Neuronal stem cell (in vitro differentiated cells): ENCODE data around the gene DNAH17.

Experiments
- DNase-seq: peaks from one replicate; pipeline ENCODE4 v3.0.0-alpha.2; 2013; ENCODE audit warnings: low spot score
- H2AFZ ChIP-seq: one replicate; pipeline ENCODE4 v1.6.1; 2013; ENCODE audit warnings: mild to moderate bottlenecking, low read length, inconsistent platforms
- H2AK5ac ChIP-seq: 2 replicates; pipeline ENCODE4 v1.6.1; 2013; ENCODE audit warnings: low read depth, mild to moderate bottlenecking, inconsistent platforms, low read length, moderate library complexity, mixed read lengths
- H2BK120ac ChIP-seq: 2 replicates; pipeline ENCODE4 v1.6.1; 2013; ENCODE audit warnings: low read depth, mild to moderate bottlenecking, inconsistent platforms, low read length, moderate library complexity, mixed read lengths
- H2BK12ac ChIP-seq: one replicate; pipeline ENCODE4 v1.6.1; 2013; ENCODE audit warnings: low read length, inconsistent platforms
- H2BK15ac ChIP-seq: 2 replicates; pipeline ENCODE4 v1.6.1; 2013; ENCODE audit warnings: mild to moderate bottlenecking, low read length, inconsistent platforms, mixed read lengths
- H2BK5ac ChIP-seq: one replicate; pipeline ENCODE4 v1.6.1; 2013; ENCODE audit warnings: inconsistent platforms, mild to moderate bottlenecking, low read length, moderate library complexity
- H3K14ac ChIP-seq: one replicate; pipeline ENCODE4 v1.6.1; 2013; ENCODE audit warnings: low read length, inconsistent platforms
- H3K18ac ChIP-seq: 2 replicates; pipeline ENCODE4 v1.6.1; 2013; ENCODE audit warnings: low read length, inconsistent platforms
- H3K23ac ChIP-seq: 2 replicates; pipeline ENCODE4 v1.6.1; 2013; ENCODE audit warnings: low read depth, mild to moderate bottlenecking, mixed read lengths, low read length, inconsistent platforms; ENCODE audit not compliant: poor library complexity
- H3K27ac ChIP-seq: replicated peaks from 3 replicates; pipeline ENCODE4 v1.5.1; 2013; ENCODE audit warnings: low read length, inconsistent platforms
- H3K27me3 ChIP-seq, 3 experiments: 2 replicates each; pipeline ENCODE4 v1.6.1; 2013; ENCODE audit warnings: low read length in 3 of 3, mild to moderate bottlenecking in 2 of 3, inconsistent platforms in 1 of 3, low read depth in 1 of 3, mixed read lengths in 1 of 3, moderate library complexity in 1 of 3; ENCODE audit not compliant: control insufficient read depth in 3 of 3, insufficient read depth in 3 of 3
- H3K36me3 ChIP-seq, 2 donors: replicated peaks in 1 of 2; 2 replicates each; pipeline ENCODE4 v1.6.1; 2013; ENCODE audit warnings: low read length in 2 of 2; ENCODE audit not compliant: control insufficient read depth in 2 of 2, insufficient read depth in 2 of 2
- H3K4ac ChIP-seq: 2 replicates; pipeline ENCODE4 v1.6.1; 2013; ENCODE audit warnings: inconsistent platforms, mild to moderate bottlenecking, low read length, moderate library complexity
- H3K4me1 ChIP-seq, 2 donors: 1 replicate in 1 of 2; 2 replicates in 1 of 2; pipeline ENCODE4 v1.6.1; 2013; ENCODE audit warnings: low read length in 2 of 2, low read depth in 1 of 2; ENCODE audit not compliant: control insufficient read depth in 2 of 2, insufficient read depth in 1 of 2
- H3K4me2 ChIP-seq: one replicate; pipeline ENCODE4 v1.6.1; 2013; ENCODE audit warnings: mild to moderate bottlenecking, low read length, inconsistent platforms; ENCODE audit not compliant: insufficient read depth, poor library complexity, severe bottlenecking
- H3K4me3 ChIP-seq, 2 donors: 2 replicates each; pipeline ENCODE4 v1.5.1; 2013; ENCODE audit warnings: low read length in 2 of 2, mild to moderate bottlenecking in 2 of 2, inconsistent platforms in 1 of 2, moderate library complexity in 1 of 2
- H3K79me1 ChIP-seq: one replicate; pipeline ENCODE4 v1.6.1; 2013; ENCODE audit warnings: low read depth, mild to moderate bottlenecking, inconsistent platforms, low read length, moderate library complexity
- H3K9ac ChIP-seq: one replicate; pipeline ENCODE4 v1.6.1; 2013; ENCODE audit warnings: mild to moderate bottlenecking, low read depth, low read length, inconsistent platforms; ENCODE audit not compliant: poor library complexity
- H3K9me3 ChIP-seq, 2 donors: replicated peaks in 1 of 2; 2 replicates each; pipeline versions ENCODE3 to v1.6.1; 2013; ENCODE audit warnings: low read length in 2 of 2, mild to moderate bottlenecking in 2 of 2, inconsistent platforms in 1 of 2, low read depth in 1 of 2, mixed read lengths in 1 of 2, moderate library complexity in 1 of 2; ENCODE audit not compliant: control insufficient read depth in 2 of 2, insufficient read depth in 1 of 2
- H4K8ac ChIP-seq: one replicate; pipeline ENCODE4 v1.6.1; 2013; ENCODE audit warnings: low read depth, mild to moderate bottlenecking, inconsistent platforms, low read length, moderate library complexity
- H4K91ac ChIP-seq: one replicate; pipeline ENCODE4 v1.6.1; 2013; ENCODE audit warnings: low read length, low read depth, mild to moderate bottlenecking, inconsistent platforms; ENCODE audit not compliant: poor library complexity
- WGBS, 2 donors: extraction: QIAGEN DNeasy Blood & Tissue Kit; methylation state at CpG; one replicate each; pipeline ENCODE4 v1.1.7; 2013; ENCODE audit warnings: missing lambda C conversion rate in 2 of 2, mixed read lengths in 1 of 2; ENCODE audit not compliant: insufficient read length in 2 of 2, insufficient replicate concordance in 1 of 2; ENCODE audit errors: extremely low coverage in 2 of 2; 5-methylcytosine and 5-hydroxymethylcytosine counted together

DNAH17 gene

GRCh38 chr17:78406920-78407319 lies 170.3 kb downstream of the DNAH17 start:
- H3K4me2 ChIP-seq = no peak overlapping the region
- no peak overlapping the region for H3K23ac ChIP-seq
- H3K9ac ChIP-seq = peak overlapping the region; percentile 70
- H2AFZ ChIP-seq = no peak overlapping the region
- peaks cover 0 to 1% of the 10 kb centered on the region in 2 donors for H3K4me1 ChIP-seq
- no peak overlapping the region for H4K91ac ChIP-seq
- no peak overlapping the region for H2AK5ac ChIP-seq
- H3K27me3 ChIP-seq = no peaks in the 10 kb centered on the region
- no peaks in the 10 kb centered on the region for H3K9me3 ChIP-seq
- H3K4me3 ChIP-seq = no peak overlapping the region
- no CpG with 5 or more reads among the region's 8 CpGs for WGBS, 2 donors
- no peak overlapping the region for H3K4ac ChIP-seq
- no peak overlapping the region for H2BK120ac ChIP-seq
- no peak overlapping the region for H3K18ac ChIP-seq
- no peak overlapping the region for H2BK5ac ChIP-seq
- no peak overlapping the region for H3K27ac ChIP-seq
- H3K36me3 ChIP-seq = peaks cover 46 to 82% of the 10 kb centered on the region in 2 donors
- no peak overlapping the region for H2BK12ac ChIP-seq
- H2BK15ac ChIP-seq = no peak overlapping the region
- no peak overlapping the region for H3K14ac ChIP-seq
- peaks cover 34% of the 10 kb centered on the region for H3K79me1 ChIP-seq
- H4K8ac ChIP-seq = no peak overlapping the region
- no peak for DNase-seq

DNA sequence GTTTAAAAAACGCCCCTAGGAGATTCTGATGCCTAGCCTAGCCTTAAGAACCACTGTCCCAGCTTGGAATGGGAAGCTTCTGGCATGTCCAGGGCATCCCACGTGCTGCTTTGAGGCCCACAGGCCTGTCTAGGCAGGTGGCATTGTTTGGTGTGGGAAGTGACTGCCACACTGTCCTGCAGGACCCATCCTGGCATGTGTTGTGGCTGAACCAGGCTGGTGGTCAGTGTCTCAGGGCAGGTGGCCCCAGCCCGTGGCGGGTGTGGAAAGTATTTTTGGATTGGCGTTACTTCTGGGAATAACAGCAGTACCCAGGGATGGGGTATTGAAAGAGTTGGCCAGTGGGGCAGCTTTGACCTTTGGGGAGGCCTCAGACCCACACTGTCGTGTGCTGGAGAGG lies 170.8 kb downstream of the DNAH17 start:
- Histone ChIP-seq H2BK5ac (no peak overlapping the region), H3K36me3 (peaks cover 50 to 85% of the 10 kb centered on the region in 2 donors), H3K9ac (no peak overlapping the region), H2AK5ac (no peak overlapping the region), H3K9me3 (no peaks in the 10 kb centered on the region), H2BK120ac (no peak overlapping the region), H2BK12ac (no peak overlapping the region), H3K27ac (no peak overlapping the region), H3K79me1 (peaks cover 34% of the 10 kb centered on the region), H3K23ac (no peak overlapping the region), H2AFZ (no peak overlapping the region), H3K18ac (peak overlapping the region; percentile 13), H4K8ac (peak overlapping the region; percentile 65), H2BK15ac (no peak overlapping the region), H3K27me3 (no peaks in the 10 kb centered on the region), H3K4ac (no peak overlapping the region), H4K91ac (no peak overlapping the region), H3K4me3 (no peak overlapping the region), H3K4me2 (no peak overlapping the region), H3K4me1 (peaks cover 0 to 1% of the 10 kb centered on the region in 2 donors), H3K14ac (no peak overlapping the region)
- no peak for DNase-seq
- no CpG with 5 or more reads among the region's 6 CpGs for WGBS, 2 donors

GRCh38 chr17:78403822-78404221 lies 173.4 kb downstream of the DNAH17 start:
- Histone ChIP-seq H3K4me3 (no peak overlapping the region), H4K8ac (no peak overlapping the region), H3K4ac (no peak overlapping the region), H3K18ac (no peak overlapping the region), H3K4me1 (no peaks in the 10 kb centered on the region), H2BK5ac (no peak overlapping the region), H2BK15ac (no peak overlapping the region), H3K9me3 (no peaks in the 10 kb centered on the region), H2BK120ac (no peak overlapping the region), H2BK12ac (no peak overlapping the region), H3K27ac (no peak overlapping the region), H3K79me1 (peaks cover 33% of the 10 kb centered on the region), H3K14ac (peak overlapping the region; percentile 21), H2AFZ (no peak overlapping the region), H3K27me3 (no peaks in the 10 kb centered on the region), H2AK5ac (no peak overlapping the region), H3K9ac (peak overlapping the region; percentile 44), H3K23ac (peak overlapping the region; percentile 65), H3K36me3 (peaks cover 67 to 96% of the 10 kb centered on the region in 2 donors), H4K91ac (no peak overlapping the region), H3K4me2 (no peak overlapping the region)
- no peak for DNase-seq
- WGBS, 2 donors = no CpG with 5 or more reads among the region's 14 CpGs

DNA sequence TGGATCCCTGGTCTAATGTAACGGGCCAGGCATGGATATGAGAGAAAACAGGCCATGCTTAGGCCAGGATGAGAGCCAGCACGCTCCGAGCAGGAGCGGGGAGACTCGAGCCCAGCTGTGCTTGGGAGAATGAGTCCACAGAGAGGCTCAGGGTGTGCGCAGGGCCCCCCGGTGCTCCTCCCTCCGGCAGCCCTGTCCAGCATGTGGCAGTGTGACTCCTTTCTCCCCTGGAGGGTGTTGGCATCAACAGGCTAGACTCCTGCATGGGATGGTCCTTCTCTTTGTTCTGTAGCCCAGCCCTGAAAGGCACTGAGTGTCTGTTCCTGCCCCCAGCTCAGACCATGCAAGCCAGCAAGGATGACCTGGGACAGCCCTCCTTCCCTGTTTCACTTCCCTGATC lies 175.3 kb downstream of the DNAH17 start:
- no peak overlapping the region for H2BK15ac ChIP-seq
- H3K27ac ChIP-seq = no peak overlapping the region
- no peak overlapping the region for H4K91ac ChIP-seq
- H3K18ac ChIP-seq = no peak overlapping the region
- H4K8ac ChIP-seq = no peak overlapping the region
- H3K4ac ChIP-seq = no peak overlapping the region
- DNase-seq = no peak
- no peaks in the 10 kb centered on the region for H3K4me1 ChIP-seq
- H2BK12ac ChIP-seq = no peak overlapping the region
- no CpG with 5 or more reads among the region's 8 CpGs for WGBS, 2 donors
- H3K36me3 ChIP-seq = peaks cover 74 to 95% of the 10 kb centered on the region in 2 donors
- no peak overlapping the region for H3K4me2 ChIP-seq
- no peak overlapping the region for H2BK5ac ChIP-seq
- H2AK5ac ChIP-seq = no peak overlapping the region
- H3K79me1 ChIP-seq = peaks cover 25% of the 10 kb centered on the region
- H3K9ac ChIP-seq = no peak overlapping the region
- no peaks in the 10 kb centered on the region for H3K9me3 ChIP-seq
- H3K4me3 ChIP-seq = no peak overlapping the region
- no peak overlapping the region for H2AFZ ChIP-seq
- H2BK120ac ChIP-seq = no peak overlapping the region
- H3K27me3 ChIP-seq = peaks cover 0 to 2% (median 0%) of the 10 kb centered on the region in 3 experiments
- no peak overlapping the region for H3K14ac ChIP-seq
- no peak overlapping the region for H3K23ac ChIP-seq
